H1 (cell line): ENCODE data around the gene ANK2. TPM values are rescaled to one million over a fixed set of nuclear protein-coding genes. Genes with fewer than 3 reads are reported as not detected.

Source experiments
- BRCA1 ChIP-seq: IDR thresholded peaks from 2 replicates; pipeline ENCODE4 v1.6.1; 2012; ENCODE audit warnings: low read depth, low read length, improper control_type of control experiment
- GABPA ChIP-seq: IDR thresholded peaks from 2 replicates; pipeline ENCODE4 v1.6.1; 2011; ENCODE audit warnings: mild to moderate bottlenecking, low read length, moderate library complexity, borderline replicate concordance; ENCODE audit not compliant: insufficient read depth
- PHF8 ChIP-seq: fragments of 200-600 bp; sonication (generic); conservative IDR thresholded peaks from 2 replicates; pipeline ENCODE4 v1.7.1; 2012; ENCODE audit warnings: low read depth, mild to moderate bottlenecking, inconsistent platforms, low read length, moderate library complexity
- TAF7 ChIP-seq: optimal IDR thresholded peaks from 2 replicates; pipeline ENCODE3; 2011; ENCODE audit warnings: low read depth, mild to moderate bottlenecking, inconsistent platforms, low read length, moderate library complexity, borderline replicate concordance
- polyA plus RNA-seq, 7 experiments: library from polyadenylated mRNA; depleted of rRNA in 3 of 7; stranded (reverse) in 5 of 7; unstranded in 2 of 7; fragments of >200 nt in 5 of 7; fragments of 200-250 nt in 2 of 7; gene quantifications; 1 replicate in 5 of 7; 2 replicates in 1 of 7; 4 replicates in 1 of 7; pipeline versions ENCODE4 v1.2.1 to v1.2.3, GENCODE V29; 2011 to 2013; ENCODE audit warnings: missing spikeins in 2 of 7, mixed read lengths in 2 of 7
- total RNA-seq: library from RNA; stranded (reverse); fragmentation: NEBNext Ultra II Directional; extraction: Animal tissue kit (Norgen Biotek cat#: 25700); gene quantifications from 2 replicates; pipeline ENCODE4 v1.2.1, GENCODE V29; 2021

ANK2 gene
- total and polyA plus RNA-seq, 2 of the 8 experiments (the other 6 are each of a cell fraction or from before 2014, with no cell fraction given): 14.2 to 35.1 TPM

GRCh38 chr4:113008135-113008534 is 41.3 kb upstream of the ANK2 start (continued):
- TF ChIP-seq GABPA: no peak
- TF ChIP-seq PHF8: no peak
- no peak for TF ChIP-seq BRCA1
- no peak for TF ChIP-seq TAF7
